Measurements from ENCODE around the gene ZDHHC22.
A peak's percentile ranks its signal among the peaks of the same experiment; 100 is the strongest.

ZDHHC22 gene

GRCh38 chr14:77155083-77155482, 13.5 kb upstream of the ZDHHC22 start:
- no peak for DNase-seq

- DNase-seq: no peak
Observed at GRCh38 chr14:77154421-77154820, 12.8 kb upstream of the ZDHHC22 start.

- DNase-seq: no peak
Observed at GRCh38 chr14:77153802-77154201, 12.2 kb upstream of the ZDHHC22 start.

DNA sequence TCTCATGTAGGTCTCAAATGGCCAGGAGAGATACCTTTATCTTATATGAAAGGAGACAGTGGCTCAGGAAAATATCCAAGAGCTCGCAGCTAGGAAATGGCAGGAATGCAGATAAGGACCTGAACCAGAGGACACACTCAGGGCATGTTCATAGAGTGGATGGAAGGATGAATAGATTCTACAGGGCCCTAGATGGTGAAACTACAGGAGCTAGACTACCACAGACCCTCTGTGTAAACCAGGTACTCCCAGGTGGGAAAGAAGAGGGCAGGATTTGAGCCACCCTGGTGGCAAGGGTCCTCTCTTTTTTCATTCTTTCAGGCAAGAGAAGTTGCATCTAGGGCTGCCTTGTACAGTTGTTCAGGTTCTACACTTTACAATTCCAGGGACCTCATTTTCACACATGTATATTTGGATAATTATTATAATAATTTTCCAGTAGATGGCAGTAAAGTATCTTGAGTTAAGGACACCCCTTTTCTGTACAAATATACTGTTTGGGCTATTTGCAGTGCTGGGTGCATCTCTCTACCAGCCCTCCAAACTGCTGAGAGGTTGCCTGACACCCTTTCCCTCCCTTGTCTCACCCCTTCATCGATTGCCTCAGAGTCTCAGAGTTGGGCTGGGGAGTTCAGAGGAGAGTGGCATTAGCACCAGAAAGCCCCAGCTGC, 10.5 kb upstream of the ZDHHC22 start:
- DNase-seq: peak in 1 of 2 experiments; percentile 59

DNA sequence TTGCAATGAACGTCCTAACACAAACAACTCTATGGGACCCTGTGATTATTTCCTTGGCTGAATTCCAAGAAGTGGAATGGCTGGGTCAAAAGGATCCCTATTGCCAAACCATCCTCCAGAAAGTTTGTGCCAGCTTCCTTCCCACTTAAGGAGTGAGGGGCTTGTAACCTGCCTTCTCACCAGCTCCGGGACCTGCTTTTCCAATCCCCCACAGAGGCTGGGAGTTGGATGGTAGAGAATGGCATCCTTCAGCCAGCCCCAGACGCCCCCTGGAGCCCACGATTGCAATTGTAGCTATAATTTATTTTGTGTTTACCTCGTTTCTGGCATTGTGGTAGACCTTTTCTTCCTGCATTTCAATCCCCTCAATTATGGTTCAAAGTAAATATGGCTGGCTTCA, 9.7 kb upstream of the ZDHHC22 start:
- peak; percentile 27 to 55 for DNase-seq

DNA sequence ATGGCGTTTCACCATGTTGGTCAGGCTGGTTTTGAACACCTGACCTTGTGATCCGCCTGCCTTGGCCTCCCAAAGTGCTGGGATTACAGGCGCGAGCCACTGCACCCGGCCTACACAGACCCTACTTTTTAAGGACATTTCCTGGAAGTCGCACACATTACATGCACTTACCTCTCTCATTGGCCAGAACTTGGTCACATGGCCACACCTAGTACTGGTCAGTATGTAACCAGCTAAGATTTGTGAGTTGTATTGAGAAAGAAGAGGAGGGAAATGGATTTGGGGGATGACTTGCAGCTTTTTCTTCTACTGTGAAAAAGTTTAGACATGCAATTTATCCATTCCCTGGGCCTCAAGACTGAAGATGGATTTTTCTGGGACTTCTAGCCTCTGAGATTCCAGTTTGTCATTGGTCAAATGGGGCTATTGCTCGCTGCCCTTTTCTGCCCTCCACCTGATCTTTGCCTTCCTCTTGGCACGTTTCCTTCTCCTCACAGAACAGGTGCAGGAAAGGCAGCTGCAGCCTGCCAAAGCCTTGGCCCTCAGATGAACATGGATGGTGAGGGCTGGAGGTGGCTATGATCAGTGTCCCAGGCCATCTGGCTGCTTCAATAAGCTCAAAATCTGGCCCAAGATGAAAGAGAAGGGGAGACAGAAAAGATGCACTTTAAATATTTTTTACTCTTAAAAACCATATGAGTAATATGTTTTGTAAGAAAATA, 7.1 kb upstream of the ZDHHC22 start:
- DNase-seq: no peak

DNA sequence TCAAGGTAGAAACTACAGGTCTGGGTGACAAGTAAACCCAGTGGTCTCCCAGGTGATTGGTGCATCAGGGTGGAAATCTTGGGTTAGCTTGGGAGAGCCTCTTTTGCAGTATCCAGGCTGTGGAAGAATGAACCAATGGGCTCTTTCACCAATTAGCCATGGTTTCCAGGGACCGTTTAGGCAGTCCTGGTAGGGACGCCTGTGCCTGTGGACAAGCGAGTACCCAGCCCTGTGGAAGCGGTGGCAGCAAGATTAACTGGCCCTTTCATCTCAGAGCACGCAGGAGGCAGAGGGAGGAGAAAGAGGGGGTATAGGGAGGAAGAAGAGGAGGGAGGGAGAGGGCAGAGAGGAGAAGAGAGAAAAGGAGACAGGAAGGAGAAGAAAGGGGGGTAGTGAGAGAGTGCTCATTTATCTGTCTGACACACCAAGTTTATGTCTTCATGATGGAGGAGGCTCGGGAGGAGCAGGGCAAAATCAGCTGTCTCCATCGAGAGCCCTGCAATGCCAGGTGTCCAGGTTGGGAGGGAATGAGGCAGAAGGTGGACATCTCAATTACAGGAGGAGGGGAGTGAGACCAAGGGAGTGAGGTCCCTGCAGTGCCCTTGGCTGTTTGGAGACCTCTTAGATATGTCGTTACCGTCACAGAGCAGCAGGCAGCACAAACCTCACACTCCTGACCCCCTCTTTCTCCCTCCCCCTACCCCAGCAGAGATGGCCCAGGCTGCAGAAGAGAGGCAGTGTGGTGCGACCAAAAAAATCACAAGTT, 4.6 kb upstream of the ZDHHC22 start:
- DNase-seq: no peak

DNA sequence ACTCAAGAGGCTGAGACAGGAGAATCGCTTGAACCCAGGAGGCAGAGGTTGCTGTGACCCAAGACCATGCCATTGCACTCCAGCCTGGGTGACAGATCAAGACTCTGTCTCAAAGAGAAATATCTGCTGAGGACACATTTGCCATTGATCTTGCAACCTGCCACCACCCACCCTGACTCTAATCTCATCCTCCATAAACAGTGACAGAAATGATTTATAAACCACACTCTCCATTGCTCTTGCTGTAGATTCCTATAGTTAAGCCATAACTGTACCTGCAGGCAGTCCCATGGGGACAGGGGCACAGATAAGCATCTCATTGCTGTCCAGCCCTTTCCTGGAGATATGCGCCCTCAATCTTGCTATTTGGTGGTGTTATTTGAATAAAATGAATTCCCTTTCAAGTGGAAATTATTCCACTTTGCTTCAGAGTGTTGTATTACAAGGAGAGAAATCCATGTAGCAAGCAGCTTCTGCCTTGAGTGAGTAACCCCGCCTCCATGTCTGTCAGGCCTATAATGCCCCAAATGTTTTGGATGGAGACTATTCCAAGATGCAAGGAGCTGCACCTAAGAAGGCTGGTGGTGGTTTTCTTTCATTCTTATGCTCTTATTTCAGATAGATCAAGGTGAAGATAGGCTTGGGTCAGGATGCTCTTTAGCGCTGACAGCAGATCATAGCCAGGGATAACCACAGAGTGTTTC, 3.0 kb upstream of the ZDHHC22 start:
- no peak for DNase-seq

DNA sequence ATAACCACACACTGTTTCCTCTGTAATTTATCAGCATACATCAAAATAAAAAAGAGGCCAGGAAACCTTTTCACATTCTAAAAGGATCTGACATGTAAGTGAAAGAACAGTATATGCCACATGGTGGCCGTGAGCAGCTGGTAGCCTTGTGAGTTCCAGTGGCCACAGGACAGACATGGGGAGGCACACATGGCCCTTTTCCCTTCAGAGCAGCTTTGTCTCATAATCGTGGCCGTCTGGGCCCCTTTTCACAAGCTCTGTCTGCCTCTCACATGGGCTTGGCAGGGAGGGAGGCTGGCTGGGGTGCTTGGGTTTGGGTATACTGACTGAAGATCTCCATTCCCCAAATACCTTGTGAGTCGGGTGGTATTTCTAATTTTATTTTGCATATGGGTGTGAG, 1.5 kb upstream of the ZDHHC22 start:
- DNase-seq: peak in 1 of 2 experiments; percentile 22

DNA sequence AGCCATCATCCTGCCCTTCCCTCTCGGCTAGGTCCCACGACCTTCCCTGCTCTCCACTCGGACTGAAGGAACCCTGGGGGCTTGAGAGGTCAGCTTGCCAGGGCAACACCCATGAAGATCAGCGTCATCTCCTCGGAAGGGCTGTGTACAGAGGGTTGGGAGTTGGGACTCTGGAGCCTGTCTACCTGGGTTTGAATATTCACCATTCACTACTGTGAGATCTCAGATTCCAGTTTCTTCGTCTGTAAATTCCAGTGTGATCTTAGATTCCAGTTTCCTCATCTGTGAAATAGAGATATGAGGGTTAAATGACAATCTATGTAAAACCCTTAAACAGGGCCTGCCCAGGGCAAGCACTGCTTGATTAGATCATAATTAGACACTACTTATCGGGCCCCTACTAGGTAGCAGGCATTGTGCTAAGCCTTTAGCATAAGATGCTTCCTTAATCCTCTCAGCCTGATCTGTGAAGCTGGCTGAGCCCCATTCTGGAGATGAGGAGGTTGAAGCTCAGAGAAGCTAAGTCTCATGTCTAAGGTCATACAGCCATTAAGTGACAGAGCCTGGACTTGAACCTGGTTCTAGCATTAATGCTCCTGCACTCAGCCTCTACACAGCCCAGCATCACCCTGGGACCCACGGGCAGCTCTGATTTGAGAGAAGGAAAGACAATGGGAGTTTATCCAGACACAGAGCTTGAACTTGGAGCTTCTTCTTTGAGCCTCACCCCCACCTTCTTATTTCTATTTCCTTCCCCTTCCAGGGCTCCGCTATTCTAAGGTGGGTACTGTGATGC, 612 bp upstream of the ZDHHC22 start:
- no peak for DNase-seq

DNA sequence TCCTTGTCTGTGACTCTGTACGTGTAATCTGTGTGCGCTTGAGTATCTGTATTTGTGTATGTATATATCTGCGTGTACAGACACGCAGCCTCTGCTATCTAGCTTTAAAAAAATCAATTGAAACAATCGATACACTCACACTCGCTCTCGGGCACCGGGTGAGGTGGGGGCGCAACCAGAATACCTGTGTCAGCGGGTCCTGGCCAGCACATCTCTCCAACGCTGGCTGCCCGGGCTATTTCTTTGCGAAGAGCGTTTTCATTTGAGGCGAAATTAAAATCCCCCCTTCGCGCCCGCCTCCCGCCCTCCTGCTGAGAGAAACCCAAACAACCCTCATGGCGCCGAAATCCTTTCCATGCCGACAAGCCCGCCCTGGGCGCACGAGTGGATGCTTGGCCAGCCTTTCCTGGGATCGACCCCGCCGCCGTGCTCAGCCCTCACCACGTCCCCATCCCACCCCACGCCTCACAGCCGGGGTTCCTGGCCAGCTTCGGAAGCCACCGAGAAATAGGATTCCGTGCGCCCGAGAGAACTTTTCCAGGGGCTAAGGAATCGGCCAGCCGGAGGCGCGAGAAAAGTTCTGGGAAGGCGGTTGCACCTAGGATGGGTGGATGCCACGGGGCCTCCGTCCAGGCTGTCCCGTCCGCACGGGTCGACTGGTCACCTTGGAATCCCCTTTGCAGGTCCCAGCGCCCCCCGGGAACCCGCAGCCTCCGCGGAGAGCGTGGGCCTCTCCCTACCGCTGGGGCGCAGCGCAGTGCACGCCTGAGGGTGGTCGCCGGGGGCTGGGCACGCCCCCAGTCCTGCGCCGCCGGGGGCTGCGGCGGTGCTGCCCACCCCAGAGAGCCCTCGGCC, 1.0 kb downstream of the ZDHHC22 start:
- peak in 1 of 2 experiments; percentile 33 for DNase-seq

DNA sequence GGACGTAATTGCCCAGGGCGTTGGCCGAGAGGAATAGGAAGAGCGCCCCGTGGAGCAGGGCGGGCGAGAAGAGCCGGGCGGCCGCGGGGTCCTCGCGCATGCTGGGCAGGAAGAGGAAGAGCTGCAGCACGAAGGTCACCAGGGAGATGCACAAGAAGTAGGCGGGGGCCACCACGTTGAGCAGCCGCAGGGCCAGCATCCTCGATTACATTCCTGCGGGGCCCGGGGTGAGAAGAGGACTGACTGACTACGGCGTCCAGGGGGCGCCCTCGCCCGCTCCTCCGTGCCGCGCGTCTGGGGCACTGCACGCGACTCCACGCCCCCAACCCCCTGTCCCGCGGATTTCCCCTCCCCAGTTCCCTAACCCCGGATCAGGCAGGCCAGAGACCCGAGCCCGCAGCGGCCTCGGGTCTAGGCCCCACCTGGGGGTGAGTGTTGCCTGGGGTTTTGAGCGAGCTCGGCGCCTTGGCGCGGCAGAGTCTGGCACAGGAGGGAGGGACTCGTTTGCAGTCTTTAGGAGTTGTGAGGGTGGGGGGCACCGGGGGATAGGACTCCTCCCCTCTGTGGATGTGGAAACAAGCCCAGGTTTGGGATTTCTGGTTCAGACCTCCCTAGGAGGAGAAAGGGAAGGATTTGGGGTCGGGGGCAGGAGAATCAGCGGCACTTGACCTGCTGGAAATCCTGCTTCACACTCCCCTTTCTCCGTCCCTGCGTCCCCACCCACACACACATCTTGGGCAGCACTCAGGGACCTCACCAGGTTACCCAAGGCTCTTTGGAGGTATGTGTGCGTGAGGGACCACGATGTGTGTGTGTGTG, 1.8 kb downstream of the ZDHHC22 start:
- peak; percentile 30 to 54 for DNase-seq

- no peak for DNase-seq
Observed at GRCh38 chr14:77139022-77139421, 2.6 kb downstream of the ZDHHC22 start.

DNA sequence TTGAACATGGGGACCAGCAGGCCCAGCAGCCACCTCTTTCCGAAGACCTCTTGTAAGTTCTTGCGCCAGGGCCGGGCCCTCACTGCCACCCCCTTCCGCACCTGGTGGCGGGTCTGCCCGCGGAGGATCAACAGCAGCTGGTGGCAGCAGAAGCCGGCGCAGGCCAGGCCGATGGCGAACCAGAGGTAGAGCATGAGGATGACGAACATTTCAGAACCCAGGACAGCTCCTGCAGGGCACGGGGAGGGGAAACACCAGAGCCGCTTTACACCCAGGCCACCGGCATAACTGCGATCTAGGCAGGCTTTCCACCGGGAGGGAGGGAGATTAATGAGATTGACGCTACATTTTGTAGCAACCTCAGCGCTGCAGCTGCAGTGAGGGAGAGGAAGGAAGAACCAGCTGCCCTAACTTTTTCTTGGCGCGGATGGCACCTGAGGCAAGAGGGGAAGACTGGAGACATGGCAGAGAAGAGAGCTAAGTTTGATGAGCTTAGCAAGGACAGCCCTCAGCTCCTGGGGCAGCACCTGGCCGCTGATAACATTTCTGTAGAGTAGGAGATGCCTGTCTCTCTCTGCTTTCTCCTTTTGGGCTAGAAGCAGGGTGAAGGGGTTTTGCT, 7.8 kb downstream of the ZDHHC22 start:
- no peak for DNase-seq

DNA sequence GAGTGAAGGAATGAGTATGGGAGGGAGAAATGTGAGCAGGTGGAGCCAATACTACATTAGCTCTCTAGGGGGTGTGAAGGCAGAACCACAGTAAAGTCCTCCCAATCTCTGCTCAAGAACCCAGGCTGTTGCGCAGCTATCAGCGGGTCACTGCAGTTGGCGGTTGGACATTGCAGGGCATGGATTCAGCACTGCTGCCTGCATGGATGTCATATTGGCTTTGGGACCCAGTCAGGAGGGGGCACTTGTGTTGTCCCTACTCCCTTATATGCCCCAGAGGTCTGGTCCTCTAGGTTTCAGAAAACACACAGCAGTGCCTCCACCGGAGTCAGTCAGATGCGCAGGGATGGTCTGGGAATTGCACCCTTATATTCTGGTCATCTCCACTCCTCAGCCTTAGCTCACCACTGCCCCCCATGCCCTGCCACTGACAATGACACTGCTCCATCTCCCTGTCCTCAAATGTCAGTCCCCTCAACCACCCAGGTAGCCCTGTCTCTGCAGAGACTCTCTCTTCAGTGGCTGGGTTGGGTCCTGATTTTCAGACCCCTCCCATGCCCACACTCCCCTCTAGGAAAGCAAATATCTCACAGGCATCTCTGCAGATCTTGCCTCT, 9.6 kb downstream of the ZDHHC22 start:
- no peak for DNase-seq

DNA sequence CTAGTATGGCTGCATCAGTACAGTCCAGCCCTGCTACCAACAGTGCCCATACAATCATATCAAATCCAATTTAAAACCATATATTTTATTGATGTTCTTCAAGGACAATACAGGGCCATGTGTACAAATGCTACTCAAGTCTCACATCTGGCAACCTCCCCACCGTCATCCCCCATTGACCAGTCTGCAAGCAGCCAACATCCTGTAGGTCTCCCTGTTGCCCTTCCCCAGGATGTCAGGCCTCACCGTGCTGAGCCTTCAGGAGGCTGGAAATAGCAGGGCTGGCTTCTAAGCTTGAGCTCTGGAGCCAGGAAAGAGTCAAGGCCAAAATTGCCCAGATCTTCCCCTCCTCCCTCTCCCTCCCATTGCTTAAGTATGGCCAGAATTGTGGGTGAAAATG, 10.4 kb downstream of the ZDHHC22 start:
- DNase-seq: no peak

DNA sequence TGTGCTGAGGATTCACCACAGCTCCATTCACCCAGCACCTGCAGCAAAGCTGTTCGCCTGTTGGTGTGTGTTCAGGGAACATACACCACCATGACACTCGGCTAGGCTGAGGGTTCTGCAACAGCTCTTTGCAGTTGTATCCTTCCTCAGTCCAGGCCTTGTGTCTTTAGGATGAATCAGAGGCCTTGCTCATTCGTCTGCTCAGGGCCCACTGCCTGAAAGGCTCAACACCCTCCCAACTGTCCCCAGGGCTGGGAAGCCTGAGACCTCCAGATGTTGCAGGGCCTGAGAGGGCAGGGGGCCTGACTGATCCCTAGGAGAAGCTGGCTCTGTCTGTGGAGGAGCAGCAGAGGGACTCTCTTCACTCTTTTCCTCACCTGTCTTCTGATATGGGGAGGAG, 11.2 kb downstream of the ZDHHC22 start:
- no peak for DNase-seq

- peak in 1 of 2 experiments; percentile 52 for DNase-seq
Observed at GRCh38 chr14:77128414-77128891, 13.1 kb downstream of the ZDHHC22 start.

GRCh38 chr14:77126461-77126990, 15.1 kb downstream of the ZDHHC22 start:
- no peak for DNase-seq

All from NCI-H446 (cell line).